ENCODE results near the gene BTNL3. TPM values are rescaled to one million over a fixed set of nuclear protein-coding genes. Genes with fewer than 3 reads are reported as not detected.

The BTNL3 gene
- total RNA-seq, 1 experiment from 2014 or later = not detected

DNA sequence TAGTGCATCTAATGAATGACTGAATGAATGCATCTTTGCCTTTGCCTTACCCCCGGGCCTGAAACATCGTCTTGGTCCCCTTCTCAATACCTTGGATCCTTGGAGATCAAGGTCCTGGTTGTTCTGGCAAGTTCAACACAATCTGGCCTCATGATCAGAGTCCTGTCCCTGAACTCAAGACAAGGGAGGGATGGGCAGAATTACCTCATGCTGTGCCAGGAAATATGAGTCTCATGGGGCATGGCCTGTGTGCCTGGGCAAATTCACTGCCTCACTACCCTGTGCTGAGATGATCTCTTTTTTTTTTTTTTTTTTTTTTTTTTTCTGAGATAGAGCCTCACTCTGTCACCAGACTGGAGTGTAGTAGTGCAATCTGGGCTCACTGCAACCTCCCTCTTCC is 630 bp upstream of the BTNL3 start:
- Mint-ChIP-seq H3K4me1 (ENCODE audit: low read depth, unreplicated experiment) (no peaks in the 10 kb centered on the region), H3K4me3 (ENCODE audit: low read depth, unreplicated experiment) (no peak overlapping the region), H3K9me3 (ENCODE audit: low read depth, unreplicated experiment) (peaks cover 3% of the 10 kb centered on the region), H3K36me3 (ENCODE audit: insufficient read depth, unreplicated experiment) (no peaks in the 10 kb centered on the region), H3K27ac (ENCODE audit: unreplicated experiment) (no peak overlapping the region), H3K27me3 (ENCODE audit: unreplicated experiment) (peaks cover 21% of the 10 kb centered on the region)
- no peak for DNase-seq
- CTCF ChIA-PET = no interaction called here
- TF ChIP-seq, protein P1, sequence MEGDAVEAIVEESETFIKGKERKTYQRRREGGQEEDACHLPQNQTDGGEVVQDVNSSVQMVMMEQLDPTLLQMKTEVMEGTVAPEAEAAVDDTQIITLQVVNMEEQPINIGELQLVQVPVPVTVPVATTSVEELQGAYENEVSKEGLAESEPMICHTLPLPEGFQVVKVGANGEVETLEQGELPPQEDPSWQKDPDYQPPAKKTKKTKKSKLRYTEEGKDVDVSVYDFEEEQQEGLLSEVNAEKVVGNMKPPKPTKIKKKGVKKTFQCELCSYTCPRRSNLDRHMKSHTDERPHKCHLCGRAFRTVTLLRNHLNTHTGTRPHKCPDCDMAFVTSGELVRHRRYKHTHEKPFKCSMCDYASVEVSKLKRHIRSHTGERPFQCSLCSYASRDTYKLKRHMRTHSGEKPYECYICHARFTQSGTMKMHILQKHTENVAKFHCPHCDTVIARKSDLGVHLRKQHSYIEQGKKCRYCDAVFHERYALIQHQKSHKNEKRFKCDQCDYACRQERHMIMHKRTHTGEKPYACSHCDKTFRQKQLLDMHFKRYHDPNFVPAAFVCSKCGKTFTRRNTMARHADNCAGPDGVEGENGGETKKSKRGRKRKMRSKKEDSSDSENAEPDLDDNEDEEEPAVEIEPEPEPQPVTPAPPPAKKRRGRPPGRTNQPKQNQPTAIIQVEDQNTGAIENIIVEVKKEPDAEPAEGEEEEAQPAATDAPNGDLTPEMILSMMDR (IDR thresholded peaks at IDR 0.05; ENCODE audit: unreplicated experiment) = no peak
- BruUV-seq (replicated peaks) = no TSS peak
- intact Hi-C loops (cut with micrococcal nuclease; ENCODE audit: unreplicated experiment) = no loop called here

DNA sequence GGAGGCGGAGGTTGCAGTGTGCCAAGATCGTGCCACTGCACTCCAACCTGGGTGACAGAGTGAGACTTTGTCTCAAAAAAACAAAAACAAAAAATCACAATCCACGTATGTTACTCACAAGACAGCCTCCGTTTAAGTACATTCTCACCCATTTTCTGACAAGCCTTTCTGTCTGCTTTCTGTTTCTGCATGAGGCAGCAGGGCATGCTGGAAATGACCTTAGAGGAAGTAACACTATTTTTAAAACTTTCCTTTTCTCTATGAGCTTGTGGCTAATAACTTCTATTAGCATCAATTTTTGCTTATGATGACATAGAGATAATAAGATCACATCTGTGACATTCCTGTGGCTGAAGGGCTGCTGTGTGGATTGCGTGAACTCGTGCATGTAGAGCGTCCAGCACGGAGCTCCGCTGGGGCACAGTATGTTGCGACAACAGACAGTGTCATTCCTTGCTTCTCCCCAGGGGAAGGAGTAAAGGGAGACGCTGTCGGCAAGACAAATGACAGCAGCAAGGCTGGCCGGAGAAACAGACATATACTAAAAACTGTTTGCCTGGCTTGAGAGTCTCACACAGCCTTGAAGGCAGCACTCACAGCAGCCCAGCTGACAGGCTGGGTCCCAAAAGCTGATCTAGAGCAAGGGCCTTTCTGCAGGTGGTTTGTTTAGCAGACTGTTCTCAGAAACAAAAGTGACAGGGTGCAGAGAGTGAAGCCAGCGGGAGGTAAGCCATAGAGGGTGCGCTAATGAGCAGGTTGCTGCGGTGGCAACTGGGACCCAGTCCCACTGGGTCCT is 1.6 kb downstream of the BTNL3 start:
- CTCF ChIA-PET = no interaction called here
- peaks cover 21% of the 10 kb centered on the region for H3K27me3 Mint-ChIP-seq (ENCODE audit: unreplicated experiment)
- H3K9me3 Mint-ChIP-seq (ENCODE audit: low read depth, unreplicated experiment) = peaks cover 3% of the 10 kb centered on the region
- intact Hi-C loops (cut with micrococcal nuclease; ENCODE audit: unreplicated experiment) = no loop called here
- TF ChIP-seq, protein P1 (IDR thresholded peaks at IDR 0.05; ENCODE audit: unreplicated experiment) = no peak
- no peak overlapping the region for H3K4me3 Mint-ChIP-seq (ENCODE audit: low read depth, unreplicated experiment)
- DNase-seq = no peak
- H3K27ac Mint-ChIP-seq (ENCODE audit: unreplicated experiment) = no peak overlapping the region
- H3K36me3 Mint-ChIP-seq (ENCODE audit: insufficient read depth, unreplicated experiment) = no peaks in the 10 kb centered on the region
- BruUV-seq (replicated peaks) = no TSS peak
- H3K4me1 Mint-ChIP-seq (ENCODE audit: low read depth, unreplicated experiment) = no peaks in the 10 kb centered on the region

DNA sequence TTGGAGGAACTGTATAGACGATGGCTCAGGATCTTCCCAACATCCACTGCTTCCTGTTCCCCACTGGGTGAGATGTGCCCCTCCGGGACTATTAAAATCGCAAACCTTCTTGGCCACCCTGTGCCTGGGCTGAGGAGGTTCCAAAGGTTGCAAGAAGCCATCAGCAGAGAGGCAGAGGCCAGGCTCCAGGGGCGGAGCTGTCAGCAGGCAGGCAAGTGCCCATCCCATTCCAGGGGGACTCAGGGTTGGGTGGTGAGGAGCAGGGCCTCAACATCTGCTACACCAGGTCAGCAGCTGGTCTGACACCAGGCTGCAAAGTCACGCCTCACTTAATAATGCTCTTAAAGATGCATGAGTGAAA is 2.2 kb downstream of the BTNL3 start:
- Mint-ChIP-seq H3K36me3 (ENCODE audit: insufficient read depth, unreplicated experiment) (no peaks in the 10 kb centered on the region), H3K4me3 (ENCODE audit: low read depth, unreplicated experiment) (no peak overlapping the region), H3K4me1 (ENCODE audit: low read depth, unreplicated experiment) (no peaks in the 10 kb centered on the region), H3K27me3 (ENCODE audit: unreplicated experiment) (peaks cover 21% of the 10 kb centered on the region), H3K27ac (ENCODE audit: unreplicated experiment) (no peak overlapping the region), H3K9me3 (ENCODE audit: low read depth, unreplicated experiment) (peaks cover 3% of the 10 kb centered on the region)
- TF ChIP-seq, protein P1 (IDR thresholded peaks at IDR 0.05; ENCODE audit: unreplicated experiment) = no peak
- BruUV-seq (replicated peaks) = no TSS peak
- CTCF ChIA-PET = no interaction called here
- DNase-seq = no peak
- intact Hi-C loops (cut with micrococcal nuclease; ENCODE audit: unreplicated experiment) = no loop called here

DNA sequence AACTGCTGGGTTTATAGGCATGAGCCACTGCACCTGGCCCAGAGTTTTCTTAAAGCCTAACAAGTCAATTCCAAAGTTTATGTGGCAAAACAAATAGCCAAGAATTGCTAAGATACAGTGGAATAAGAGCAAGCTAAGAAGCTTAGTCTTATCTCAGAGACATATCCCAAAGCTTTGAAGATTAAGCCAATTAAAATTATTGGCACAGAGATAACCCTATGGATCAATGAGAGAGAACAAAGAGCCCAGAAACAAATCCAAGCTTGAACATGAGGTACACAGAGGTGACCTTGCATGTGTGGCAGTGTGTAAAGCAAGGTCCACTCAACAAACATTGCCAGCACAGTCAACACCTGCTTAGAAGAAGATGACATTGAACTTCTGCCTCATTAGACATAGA is 13.3 kb downstream of the BTNL3 start:
- BruUV-seq (replicated peaks) = no TSS peak
- intact Hi-C loops (cut with micrococcal nuclease; ENCODE audit: unreplicated experiment) = no loop called here
- CTCF ChIA-PET = interaction anchor here (0.9 kb wide), 1 partner anchor 30 kb away, joined by 9 read pairs; no protein-coding TSS in a partner anchor
- no peak overlapping the region for H3K4me3 Mint-ChIP-seq (ENCODE audit: low read depth, unreplicated experiment)
- no peak for DNase-seq
- H3K27ac Mint-ChIP-seq (ENCODE audit: unreplicated experiment) = no peak overlapping the region
- no peaks in the 10 kb centered on the region for H3K4me1 Mint-ChIP-seq (ENCODE audit: low read depth, unreplicated experiment)
- no peaks in the 10 kb centered on the region for H3K36me3 Mint-ChIP-seq (ENCODE audit: insufficient read depth, unreplicated experiment)
- H3K9me3 Mint-ChIP-seq (ENCODE audit: low read depth, unreplicated experiment) = peaks cover under 1% of the 10 kb centered on the region
- TF ChIP-seq, protein P1 (IDR thresholded peaks at IDR 0.05; ENCODE audit: unreplicated experiment) = no peak
- peaks cover 31% of the 10 kb centered on the region for H3K27me3 Mint-ChIP-seq (ENCODE audit: unreplicated experiment)
